Middle frontal gyrus (tissue), 1 donor: ENCODE results near the gene SERPINH1.

Experiments
- DNase-seq: peaks from one replicate; pipeline ENCODE4 v3.0.0-alpha.2; 2015; ENCODE audit warnings: low spot score; ENCODE audit errors: extremely low spot score

SERPINH1 gene

GRCh38 chr11:75532200-75533048 lies 29.6 kb upstream of the SERPINH1 start:
- no peak for DNase-seq

DNA sequence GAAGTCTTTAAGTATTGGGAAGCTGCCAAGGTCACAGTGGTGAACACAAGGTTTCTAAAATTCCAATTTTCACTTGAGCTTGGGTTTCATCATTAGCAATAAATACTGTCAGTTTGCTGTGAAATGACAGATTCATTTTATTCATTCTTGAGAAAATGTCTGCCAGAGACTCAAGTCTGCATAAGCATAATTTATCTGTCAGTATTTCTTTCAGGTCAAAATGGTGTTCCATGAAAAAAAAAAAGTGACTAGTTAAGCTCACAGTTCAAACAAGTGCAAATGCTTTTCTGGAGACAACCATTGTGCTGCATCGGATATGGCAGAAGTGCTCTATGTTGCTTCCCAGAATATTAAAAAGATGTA lies 28.2 kb upstream of the SERPINH1 start:
- DNase-seq = no peak

GRCh38 chr11:75534259-75535069 lies 27.6 kb upstream of the SERPINH1 start:
- DNase-seq = no peak

GRCh38 chr11:75535071-75535470 lies 27.0 kb upstream of the SERPINH1 start:
- no peak for DNase-seq

DNA sequence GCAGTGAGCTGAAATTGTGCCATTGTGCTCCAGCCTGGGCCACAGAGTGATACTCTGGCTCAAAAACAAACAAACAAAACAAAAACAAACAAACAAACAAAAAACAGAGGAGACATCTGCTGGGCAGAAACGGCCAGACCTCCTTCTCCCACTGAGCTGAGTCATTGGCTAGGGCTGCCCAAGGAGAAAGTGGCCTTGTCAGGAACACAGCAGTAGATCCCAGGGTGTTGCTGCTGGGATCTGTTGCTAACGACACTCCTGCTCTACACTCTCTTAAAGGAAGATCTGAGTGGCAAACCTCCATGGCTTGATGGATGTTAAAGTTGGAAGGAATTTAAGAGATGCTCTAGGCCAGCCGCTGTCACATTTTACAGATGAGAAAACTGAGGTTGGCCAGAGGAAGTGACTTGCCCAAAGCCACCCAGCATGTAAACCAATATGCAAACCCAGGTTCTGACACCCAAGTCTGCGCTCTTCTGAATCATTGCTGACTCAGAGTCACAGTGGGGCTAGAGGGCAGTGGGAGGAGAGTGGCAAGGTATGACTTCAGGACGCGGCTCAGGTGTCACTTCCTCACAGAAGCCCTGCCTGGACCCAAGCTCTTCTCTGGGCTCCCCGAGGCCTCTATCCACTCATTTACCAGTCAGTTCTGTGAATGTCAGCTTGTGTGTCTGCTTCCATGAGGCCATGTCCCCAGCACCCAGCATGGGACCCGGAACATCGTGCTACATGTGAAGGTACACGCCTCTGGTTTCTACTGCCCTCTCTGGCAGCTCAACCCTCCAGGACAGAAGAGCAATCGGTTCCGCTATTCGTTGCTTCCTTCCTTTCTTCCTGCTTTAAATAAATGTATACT lies 25.0 kb upstream of the SERPINH1 start:
- DNase-seq = no peak

GRCh38 chr11:75537740-75538139 lies 24.3 kb upstream of the SERPINH1 start:
- DNase-seq = no peak

- no peak for DNase-seq
Observed at GRCh38 chr11:75538150-75538942, 23.7 kb upstream of the SERPINH1 start.

- no peak for DNase-seq
Observed at GRCh38 chr11:75539459-75540334, 22.4 kb upstream of the SERPINH1 start.

- no peak for DNase-seq
Observed at GRCh38 chr11:75541193-75542087, 20.6 kb upstream of the SERPINH1 start.

GRCh38 chr11:75542088-75542438 lies 20.0 kb upstream of the SERPINH1 start:
- no peak for DNase-seq

- DNase-seq = no peak
Observed at GRCh38 chr11:75543806-75544205, 18.2 kb upstream of the SERPINH1 start.

GRCh38 chr11:75547177-75547576 lies 14.9 kb upstream of the SERPINH1 start:
- no peak for DNase-seq

DNA sequence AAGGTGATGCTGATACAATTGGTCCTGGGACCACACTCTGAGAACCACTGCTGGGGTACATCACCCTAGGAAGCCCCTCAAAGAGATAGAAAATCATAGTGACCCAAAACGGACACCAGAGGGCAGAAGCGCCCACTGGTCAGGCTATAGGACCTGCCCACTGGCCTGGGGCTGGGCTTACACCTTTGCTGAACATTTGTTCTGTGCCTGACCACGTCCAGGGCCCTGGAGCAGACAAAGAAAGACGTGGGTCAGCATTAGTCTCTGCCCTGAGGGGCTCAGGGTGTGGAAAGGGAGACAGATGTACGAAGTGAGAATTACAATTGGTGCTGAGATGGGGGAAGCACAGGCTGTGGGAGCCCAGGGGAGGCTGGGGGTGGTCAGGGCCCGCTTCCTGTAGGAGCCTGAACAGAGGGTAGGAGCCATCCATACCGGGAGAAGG lies 14.4 kb upstream of the SERPINH1 start:
- DNase-seq = no peak

GRCh38 chr11:75548595-75549272 lies 13.3 kb upstream of the SERPINH1 start:
- no peak for DNase-seq

DNA sequence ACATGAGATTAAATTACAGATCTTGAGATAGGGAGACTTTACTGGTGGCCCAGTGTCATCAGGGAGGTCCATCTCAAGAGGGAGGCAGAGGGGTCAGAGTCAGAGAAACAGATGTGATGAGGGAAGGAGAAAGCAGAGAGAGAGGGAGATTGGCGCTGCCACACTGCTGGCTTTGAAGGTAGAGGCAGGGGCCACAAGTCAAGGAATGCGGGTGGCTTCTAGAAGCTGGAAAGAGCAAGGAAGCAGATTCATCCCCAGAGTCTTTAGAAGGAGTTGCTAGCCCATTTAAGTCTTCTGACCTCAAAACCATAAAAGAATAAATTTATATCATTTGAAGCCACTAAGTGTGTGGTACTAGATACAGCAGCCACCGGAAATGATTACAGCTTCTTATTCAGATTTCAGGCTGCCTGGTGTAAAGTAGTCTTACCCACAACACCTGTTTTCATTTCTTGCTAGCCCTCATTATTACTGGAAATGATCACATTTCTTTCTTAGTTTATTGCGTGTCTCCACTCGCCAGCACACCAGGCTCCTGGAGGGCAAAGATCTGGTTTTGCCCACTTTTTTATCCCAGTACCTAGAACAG lies 12.6 kb upstream of the SERPINH1 start:
- no peak for DNase-seq

DNA sequence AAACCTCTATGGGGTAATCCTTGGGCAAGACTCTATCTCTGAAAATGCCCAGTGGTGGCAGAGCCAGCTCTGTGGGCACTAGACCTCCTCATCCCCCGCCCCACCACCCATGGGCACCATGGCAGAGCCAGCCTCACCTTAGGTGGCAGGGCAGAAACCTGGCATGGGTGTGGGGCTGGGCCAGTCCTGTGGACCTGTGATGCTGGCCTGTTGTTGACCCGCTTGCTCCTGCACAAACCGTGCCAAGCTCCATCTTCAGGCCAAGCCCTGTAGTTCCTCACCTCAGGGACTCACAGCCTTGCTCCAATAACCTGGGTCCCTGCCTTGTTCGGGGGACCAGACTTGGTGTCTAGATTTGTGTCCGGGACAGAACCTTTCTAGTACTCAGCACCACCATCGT lies 8.9 kb upstream of the SERPINH1 start:
- no peak for DNase-seq

DNA sequence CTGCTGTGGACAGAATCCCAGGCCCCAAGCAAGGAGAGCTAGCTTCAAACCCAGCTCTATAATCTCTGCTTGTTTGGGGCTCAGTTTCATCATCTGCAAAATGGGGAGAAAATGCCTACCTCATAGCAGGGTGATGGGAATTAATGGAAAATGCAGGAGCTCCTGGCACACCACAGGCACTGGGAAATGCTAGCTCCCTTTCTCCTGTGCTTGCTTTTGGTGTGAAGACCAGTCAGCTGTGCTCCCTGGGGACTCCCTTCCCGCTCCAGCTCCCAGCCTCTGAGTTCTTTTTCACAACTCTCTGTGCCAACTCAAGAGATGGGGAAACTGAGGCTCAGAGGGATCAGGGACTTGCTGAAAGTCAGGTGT lies 8.2 kb upstream of the SERPINH1 start:
- DNase-seq = no peak
